ENCODE results near the gene LRP1B.

- TF ChIP-seq ATF2 (IDR thresholded peaks at IDR 0.05; ENCODE audit: low read length) (no peak), HDAC2 (IDR thresholded peaks at IDR 0.05; ENCODE audit: borderline replicate concordance in 1 of 2, low read depth in 2 of 2, low read length in 2 of 2) (no peak), CHD2 (IDR thresholded peaks at IDR 0.05; ENCODE audit: low read length) (no peak), CTCF (IDR thresholded peaks at IDR 0.05; ENCODE audit: control extremely low read depth in 1 of 3, insufficient read depth in 1 of 3, low read depth in 1 of 3, low read length in 3 of 3) (no peak), RNF2 (IDR thresholded peaks at IDR 0.05; ENCODE audit: borderline replicate concordance, low read depth, low read length, missing control alignments, poor library complexity, severe bottlenecking) (no peak), FOSL1 (IDR thresholded peaks at IDR 0.05; ENCODE audit: insufficient read depth, low read depth, low read length) (no peak), ZNF274 (IDR thresholded peaks at IDR 0.05; ENCODE audit: borderline replicate concordance, extremely low read depth, low read length) (no peak), SUZ12 (IDR thresholded peaks at IDR 0.05; ENCODE audit: low read length) (no peak), HDAC6 (IDR thresholded peaks at IDR 0.05; ENCODE audit: low read depth, low read length) (no peak)
Measured at GRCh38 chr2:141271346-141271745, 859.5 kb downstream of the LRP1B start.

Data from H1 (cell line).